Kidney glomerular epithelial cell (primary cell): ENCODE data around the gene IKZF4.
"Not testable (repeated sequence)": the region's sequence is repeated elsewhere in the genome, so short reads cannot be mapped to it uniquely, and the experiment has no call there.

Experiments
- DNase-seq: peaks from one replicate; lab custom pipeline; 2025; lab: John Stamatoyannopoulos, UW

Gene IKZF4

DNA sequence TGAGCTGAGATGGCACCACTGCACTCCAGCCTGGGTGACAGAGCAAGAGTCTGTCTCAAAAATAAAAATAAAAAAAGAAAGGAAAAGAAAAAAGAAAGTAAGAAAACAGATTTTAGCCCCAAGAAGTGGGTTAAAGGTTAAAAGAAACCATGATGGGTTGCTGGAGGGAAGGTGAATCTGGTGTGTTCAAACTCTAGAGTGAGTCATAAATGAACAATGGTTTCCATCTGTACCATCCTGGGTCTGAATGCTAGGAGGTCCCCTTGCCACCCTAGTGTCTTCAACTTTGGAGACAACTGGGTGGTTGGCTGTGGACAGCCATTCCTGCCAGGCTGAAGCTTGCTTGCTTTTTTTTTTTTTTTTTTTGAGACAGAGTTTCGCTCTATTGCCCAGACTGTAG is 19.3 kb downstream of the IKZF4 start:
- DNase-seq: no peak

- DNase-seq: no peak
Observed at GRCh38 chr12:56040963-56041551, 20.2 kb downstream of the IKZF4 start.

GRCh38 chr12:56041552-56042429 is 20.9 kb downstream of the IKZF4 start, which contains the start of gene RPS26:
TSS of gene RPS26 (plus strand) at chr12:56041918. CDS start at chr12:56042167, 249 bp downstream.
- DNase-seq: peak; percentile 97

DNA sequence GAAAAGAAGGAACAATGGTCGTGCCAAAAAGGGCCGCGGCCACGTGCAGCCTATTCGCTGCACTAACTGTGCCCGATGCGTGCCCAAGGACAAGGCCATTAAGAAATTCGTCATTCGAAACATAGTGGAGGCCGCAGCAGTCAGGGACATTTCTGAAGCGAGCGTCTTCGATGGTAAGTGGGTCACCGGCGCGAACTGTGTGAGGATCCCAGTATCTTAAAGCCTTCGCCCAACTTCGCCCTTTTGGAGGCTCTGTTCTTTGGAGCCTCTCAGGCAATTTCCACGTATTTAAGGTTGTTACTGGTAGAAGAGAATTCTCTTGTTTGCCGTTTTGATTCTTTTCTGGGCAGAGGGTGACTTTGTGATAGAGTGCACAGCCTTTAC is 21.6 kb downstream of the IKZF4 start:
- DNase-seq: not testable (repeated sequence)

- DNase-seq: no peak
Observed at GRCh38 chr12:56042843-56043242, 22.0 kb downstream of the IKZF4 start.

- no peak for DNase-seq
Observed at GRCh38 chr12:56046027-56046780, 25.4 kb downstream of the IKZF4 start.

DNA sequence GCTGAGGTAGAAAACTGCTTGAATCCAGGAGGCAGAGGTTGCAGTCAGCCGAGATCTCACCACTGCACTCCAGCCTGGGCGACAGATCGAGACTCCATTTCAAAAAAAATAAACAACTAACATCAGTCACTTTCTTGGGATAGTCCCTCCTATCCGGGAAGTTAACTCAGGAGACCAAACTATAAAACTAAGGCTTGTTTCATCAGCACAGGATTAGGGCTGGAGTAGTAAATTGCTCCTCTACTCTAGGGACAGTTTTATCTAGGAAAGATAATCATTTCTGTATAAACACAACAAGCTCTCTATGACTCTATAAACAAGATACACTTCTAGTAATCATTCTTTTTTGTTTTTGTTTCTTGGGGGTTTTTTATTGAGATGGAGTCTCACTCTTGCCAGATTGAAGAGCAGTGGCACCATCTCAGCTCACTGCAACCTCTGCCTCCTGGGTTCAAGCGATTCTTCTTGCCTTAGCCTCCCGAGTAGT is 32.6 kb downstream of the IKZF4 start:
- DNase-seq: no peak

GRCh38 chr12:56059964-56060363 is 39.1 kb downstream of the IKZF4 start:
- not testable (repeated sequence) for DNase-seq

- DNase-seq: no peak
Observed at GRCh38 chr12:56061982-56062381, 41.1 kb downstream of the IKZF4 start.

GRCh38 chr12:56062996-56063395 is 42.2 kb downstream of the IKZF4 start:
- DNase-seq: no peak

DNA sequence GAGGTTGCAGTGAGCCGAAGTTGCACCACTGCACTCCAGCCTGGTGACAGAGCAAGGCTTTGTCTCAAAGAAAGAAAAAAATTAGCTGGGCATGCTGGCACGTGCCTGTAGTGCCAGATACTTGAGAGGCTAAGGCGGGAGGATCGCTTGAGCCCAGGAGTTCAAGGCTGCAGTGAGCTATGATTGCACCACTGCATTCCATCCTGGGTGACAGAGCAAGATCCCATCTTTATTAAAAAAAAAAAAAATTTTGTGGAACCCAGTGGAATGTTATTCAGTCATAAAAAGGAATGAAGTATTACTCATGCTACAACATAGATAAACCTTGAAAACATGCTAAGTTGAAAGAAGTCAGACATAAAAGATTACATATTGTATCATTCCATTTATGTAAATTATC is 50.8 kb downstream of the IKZF4 start:
- DNase-seq: no peak

- DNase-seq: no peak
Observed at GRCh38 chr12:56074396-56074795, 53.6 kb downstream of the IKZF4 start.

DNA sequence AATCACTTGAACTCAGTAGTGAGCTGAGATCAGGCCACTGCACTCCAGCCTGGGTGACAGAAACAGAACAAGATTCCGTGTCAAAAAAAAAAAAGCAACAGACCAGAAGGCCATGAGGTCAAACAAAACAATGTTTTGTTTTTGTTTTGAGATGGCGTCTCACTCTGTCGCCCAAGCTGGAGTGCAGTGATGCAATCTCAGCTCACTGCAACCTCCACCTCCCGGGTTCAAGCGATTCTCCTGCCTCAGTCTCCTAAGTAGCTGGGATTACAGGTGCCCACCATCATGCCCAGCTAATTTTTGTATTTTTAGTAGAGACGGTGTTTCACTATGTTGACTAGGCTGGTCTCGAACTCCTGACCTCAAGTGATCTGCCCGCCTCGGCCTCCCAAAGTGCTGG is 57.1 kb downstream of the IKZF4 start:
- DNase-seq: not testable (repeated sequence)

- DNase-seq: no peak
Observed at GRCh38 chr12:56078427-56078826, 57.6 kb downstream of the IKZF4 start.

GRCh38 chr12:56078931-56079722 is 58.3 kb downstream of the IKZF4 start:
- peak; percentile 69 for DNase-seq

DNA sequence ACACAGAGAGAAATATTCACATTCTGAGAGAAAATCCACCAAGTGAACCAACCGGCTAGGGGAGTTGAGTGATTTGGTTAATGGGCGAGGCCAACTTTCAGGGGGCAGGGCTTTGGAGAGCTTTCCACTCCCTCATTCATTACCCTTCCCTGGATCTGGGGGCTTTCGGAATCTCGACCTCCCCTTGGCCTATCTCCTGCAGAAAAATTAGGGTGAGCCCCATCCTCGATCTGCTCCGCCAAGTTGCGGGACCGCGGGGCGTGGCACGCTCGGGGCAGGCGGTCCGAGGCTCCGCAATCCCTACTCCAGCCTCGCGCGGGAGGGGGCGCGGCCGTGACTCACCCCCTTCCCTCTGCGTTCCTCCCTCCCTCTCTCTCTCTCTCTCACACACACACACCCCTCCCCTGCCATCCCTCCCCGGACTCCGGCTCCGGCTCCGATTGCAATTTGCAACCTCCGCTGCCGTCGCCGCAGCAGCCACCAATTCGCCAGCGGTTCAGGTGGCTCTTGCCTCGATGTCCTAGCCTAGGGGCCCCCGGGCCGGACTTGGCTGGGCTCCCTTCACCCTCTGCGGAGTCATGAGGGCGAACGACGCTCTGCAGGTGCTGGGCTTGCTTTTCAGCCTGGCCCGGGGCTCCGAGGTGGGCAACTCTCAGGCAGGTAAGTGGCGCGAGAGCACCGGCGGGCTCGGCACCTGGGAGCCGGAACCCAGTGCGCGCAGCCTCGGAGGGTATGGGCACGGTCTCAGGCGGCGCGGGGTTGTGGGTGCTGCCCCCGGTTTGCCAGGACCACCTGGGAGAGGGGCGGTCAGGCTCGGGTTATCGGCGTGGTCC is 59.1 kb downstream of the IKZF4 start, which contains the start of gene ERBB3:
TSS of gene ERBB3 (plus strand) at position 443 of the 833 bp plus-strand sequence. CDS start at position 579, 136 bp downstream.
- DNase-seq: peak; percentile 80

- no peak for DNase-seq
Observed at GRCh38 chr12:56080556-56081138, 59.8 kb downstream of the IKZF4 start.

DNA sequence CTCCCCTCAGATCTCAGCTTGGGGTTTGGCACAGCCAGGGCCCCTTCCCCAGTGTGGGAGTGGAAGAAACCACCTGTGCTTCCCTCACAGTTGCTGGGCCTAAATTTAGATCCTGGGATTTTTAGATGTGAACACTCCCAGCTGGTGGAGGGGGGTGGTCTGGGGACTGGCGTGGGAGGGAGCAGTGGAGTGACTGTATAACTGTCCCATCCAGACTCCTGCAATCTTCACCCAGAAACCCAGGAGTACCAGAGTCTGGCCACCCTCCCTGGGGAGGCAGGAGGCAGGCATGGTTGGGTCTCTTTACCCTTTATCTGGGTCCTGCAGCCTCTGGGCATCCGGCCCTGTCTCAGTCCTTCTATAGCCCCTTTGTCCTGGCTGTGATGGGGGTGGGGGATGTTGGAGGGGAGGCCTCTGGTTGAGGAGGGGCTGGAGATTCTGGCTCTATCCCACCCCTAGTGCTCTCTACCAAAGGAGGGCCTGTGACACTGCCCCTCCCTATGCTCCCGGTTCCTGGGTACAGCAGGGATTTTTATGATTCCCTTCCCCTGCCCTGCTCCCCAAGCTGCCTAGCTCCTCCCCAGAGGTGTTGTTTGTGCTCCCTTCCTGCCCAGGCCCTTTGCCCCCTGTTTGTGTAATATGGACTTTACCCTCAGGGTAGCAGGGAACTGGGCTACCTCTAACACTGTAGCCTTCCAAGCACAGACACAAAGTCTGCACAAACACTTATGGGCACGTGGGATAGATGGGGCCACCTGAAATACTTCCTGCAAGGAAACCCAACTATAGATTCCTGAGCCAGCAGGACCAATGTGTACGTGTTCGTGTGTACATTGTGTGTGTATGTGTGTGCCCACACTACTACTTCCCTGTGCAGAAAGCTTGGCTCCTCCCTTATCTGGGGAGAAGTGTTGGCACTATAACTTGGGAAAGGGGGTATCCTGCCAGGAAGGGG is 60.8 kb downstream of the IKZF4 start:
- no peak for DNase-seq

- DNase-seq: no peak
Observed at GRCh38 chr12:56082382-56082781, 61.5 kb downstream of the IKZF4 start.
